ENCODE results near the gene LZIC. TPM values are rescaled to one million over a fixed set of nuclear protein-coding genes. Genes with fewer than 3 reads are reported as not detected.

LZIC gene
- total RNA-seq, 1 donor from 2014 or later = 33.6 TPM

- no peaks in the 10 kb centered on the region for H3K36me3 ChIP-seq (ENCODE audit: control insufficient read depth, insufficient read depth, low read length)
- H3K27me3 ChIP-seq (ENCODE audit: control insufficient read depth, insufficient read depth, low read length) = no peaks in the 10 kb centered on the region
- DNase-seq (ENCODE audit: low read depth) = no peak
- TF ChIP-seq CTCF (IDR thresholded peaks at IDR 0.05; ENCODE audit: insufficient read depth, low read length, poor library complexity, severe bottlenecking) = no peak
- H3K4me3 ChIP-seq (ENCODE audit: low read depth, low read length) = no peak overlapping the region
Observed at GRCh38 chr1:9894115-9894514, 49.1 kb downstream of the LZIC start.

GRCh38 chr1:9892563-9893528 is 50.3 kb downstream of the LZIC start:
- DNase-seq (ENCODE audit: low read depth) = peak; percentile 72
- Histone ChIP-seq H3K4me3 (ENCODE audit: low read depth, low read length) (no peak overlapping the region), H3K36me3 (ENCODE audit: control insufficient read depth, insufficient read depth, low read length) (no peaks in the 10 kb centered on the region), H3K27me3 (ENCODE audit: control insufficient read depth, insufficient read depth, low read length) (no peaks in the 10 kb centered on the region)
- TF ChIP-seq CTCF (IDR thresholded peaks at IDR 0.05; ENCODE audit: insufficient read depth, low read length, poor library complexity, severe bottlenecking) = no peak

- Histone ChIP-seq H3K27me3 (ENCODE audit: control insufficient read depth, insufficient read depth, low read length) (no peaks in the 10 kb centered on the region), H3K4me3 (ENCODE audit: low read depth, low read length) (no peak overlapping the region), H3K36me3 (ENCODE audit: control insufficient read depth, insufficient read depth, low read length) (no peaks in the 10 kb centered on the region)
- TF ChIP-seq CTCF (IDR thresholded peaks at IDR 0.05; ENCODE audit: insufficient read depth, low read length, poor library complexity, severe bottlenecking) = no peak
- no peak for DNase-seq (ENCODE audit: low read depth)
Observed at GRCh38 chr1:9891207-9891606, 52.0 kb downstream of the LZIC start.

- Histone ChIP-seq H3K36me3 (ENCODE audit: control insufficient read depth, insufficient read depth, low read length) (no peaks in the 10 kb centered on the region), H3K4me3 (ENCODE audit: low read depth, low read length) (no peak overlapping the region), H3K27me3 (ENCODE audit: control insufficient read depth, insufficient read depth, low read length) (no peaks in the 10 kb centered on the region)
- TF ChIP-seq CTCF (IDR thresholded peaks at IDR 0.05; ENCODE audit: insufficient read depth, low read length, poor library complexity, severe bottlenecking) = no peak
- DNase-seq (ENCODE audit: low read depth) = peak; percentile 89
Observed at GRCh38 chr1:9890224-9890731, 52.9 kb downstream of the LZIC start.

GRCh38 chr1:9889411-9889810 is 53.8 kb downstream of the LZIC start:
- Histone ChIP-seq H3K27me3 (ENCODE audit: control insufficient read depth, insufficient read depth, low read length) (no peaks in the 10 kb centered on the region), H3K36me3 (ENCODE audit: control insufficient read depth, insufficient read depth, low read length) (no peaks in the 10 kb centered on the region), H3K4me3 (ENCODE audit: low read depth, low read length) (no peak overlapping the region)
- DNase-seq (ENCODE audit: low read depth) = no peak
- TF ChIP-seq CTCF (IDR thresholded peaks at IDR 0.05; ENCODE audit: insufficient read depth, low read length, poor library complexity, severe bottlenecking) = no peak
